ENCODE results near the gene HDAC7. TPM values are rescaled to one million over a fixed set of nuclear protein-coding genes. Genes with fewer than 3 reads are reported as not detected.

The HDAC7 gene
- total RNA-seq, 1 experiment from 2014 or later: 29.4 TPM

DNA sequence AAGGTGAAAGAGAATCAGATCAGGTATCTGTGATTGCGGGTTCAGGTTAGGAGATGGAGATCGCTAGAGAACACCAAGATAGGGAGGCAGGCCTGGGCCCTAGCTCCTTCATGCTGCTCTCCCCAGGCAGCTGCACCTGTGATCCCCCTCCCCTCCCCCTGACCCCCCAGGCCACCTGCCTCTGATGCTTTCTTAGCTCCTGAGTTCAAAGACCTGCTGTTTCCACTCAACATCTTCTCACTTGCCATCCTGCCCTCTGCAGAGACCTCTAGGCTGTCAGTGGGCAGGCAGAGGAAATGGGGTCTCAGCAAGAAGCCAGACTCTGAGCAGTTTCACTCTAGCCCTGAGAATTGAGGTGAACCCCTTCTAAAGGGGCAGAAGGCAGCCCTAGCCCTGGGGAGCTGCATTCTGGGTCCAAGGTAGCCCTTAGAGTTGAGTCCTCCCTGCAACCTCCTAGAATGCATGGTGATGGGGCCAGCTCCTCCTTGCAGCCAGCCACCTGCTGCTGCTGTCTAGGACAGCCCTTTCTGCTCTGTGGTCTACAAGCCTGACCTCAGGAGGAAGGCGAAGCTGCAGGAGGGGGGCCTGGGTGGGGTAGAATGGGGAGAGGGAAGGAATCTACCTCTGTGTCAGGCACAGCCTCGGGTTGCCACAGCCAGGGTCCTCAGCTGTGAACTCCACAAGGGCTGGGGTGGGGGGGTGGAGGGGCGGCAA, 53.0 kb downstream of the HDAC7 start:
- no peak for DNase-seq (ENCODE audit: low spot score)

DNA sequence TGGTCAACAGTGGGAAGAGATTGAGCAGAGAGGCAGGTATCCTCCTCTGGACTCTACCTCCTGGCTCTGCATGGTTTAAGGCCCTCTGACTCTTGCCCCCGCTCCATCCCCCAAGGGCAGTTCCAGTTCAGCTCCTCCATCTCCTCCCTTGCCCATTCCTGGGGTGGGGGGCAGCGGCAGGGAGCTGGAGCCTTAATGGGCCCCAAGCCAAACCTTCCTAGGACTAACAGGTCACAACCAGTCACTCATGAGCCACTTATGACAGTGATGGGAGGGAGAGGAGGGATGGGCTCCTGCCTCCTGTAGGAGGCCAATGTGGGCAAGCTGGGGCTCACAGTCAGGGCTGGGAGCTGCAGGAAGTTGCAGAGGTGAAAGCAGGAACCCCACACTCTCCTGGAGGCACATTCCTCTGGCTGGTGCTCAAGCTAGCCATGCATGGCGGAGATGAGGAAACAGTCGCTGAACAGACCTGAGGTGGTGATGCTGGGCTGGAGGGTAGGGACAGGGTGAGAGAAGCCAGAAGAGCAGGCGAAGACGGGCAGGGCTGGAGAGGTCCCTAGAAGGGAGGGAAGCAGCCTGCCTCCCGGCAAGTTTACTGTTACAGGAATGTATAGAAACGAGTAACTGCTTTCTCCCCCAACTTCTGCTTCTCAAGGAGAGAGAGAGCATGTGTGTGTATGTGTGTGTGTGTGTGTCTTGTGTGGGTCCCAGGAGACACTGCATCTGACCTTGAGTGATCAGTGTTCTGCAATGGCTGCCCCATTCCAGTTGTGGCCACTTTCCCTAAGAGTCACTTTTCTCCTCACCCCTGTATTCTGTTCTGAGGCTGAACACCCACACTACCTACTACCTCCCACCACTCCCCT, 56.0 kb downstream of the HDAC7 start:
- no peak for DNase-seq (ENCODE audit: low spot score)

GRCh38 chr12:47762850-47763465, 56.7 kb downstream of the HDAC7 start:
- DNase-seq (ENCODE audit: low spot score): no peak

DNA sequence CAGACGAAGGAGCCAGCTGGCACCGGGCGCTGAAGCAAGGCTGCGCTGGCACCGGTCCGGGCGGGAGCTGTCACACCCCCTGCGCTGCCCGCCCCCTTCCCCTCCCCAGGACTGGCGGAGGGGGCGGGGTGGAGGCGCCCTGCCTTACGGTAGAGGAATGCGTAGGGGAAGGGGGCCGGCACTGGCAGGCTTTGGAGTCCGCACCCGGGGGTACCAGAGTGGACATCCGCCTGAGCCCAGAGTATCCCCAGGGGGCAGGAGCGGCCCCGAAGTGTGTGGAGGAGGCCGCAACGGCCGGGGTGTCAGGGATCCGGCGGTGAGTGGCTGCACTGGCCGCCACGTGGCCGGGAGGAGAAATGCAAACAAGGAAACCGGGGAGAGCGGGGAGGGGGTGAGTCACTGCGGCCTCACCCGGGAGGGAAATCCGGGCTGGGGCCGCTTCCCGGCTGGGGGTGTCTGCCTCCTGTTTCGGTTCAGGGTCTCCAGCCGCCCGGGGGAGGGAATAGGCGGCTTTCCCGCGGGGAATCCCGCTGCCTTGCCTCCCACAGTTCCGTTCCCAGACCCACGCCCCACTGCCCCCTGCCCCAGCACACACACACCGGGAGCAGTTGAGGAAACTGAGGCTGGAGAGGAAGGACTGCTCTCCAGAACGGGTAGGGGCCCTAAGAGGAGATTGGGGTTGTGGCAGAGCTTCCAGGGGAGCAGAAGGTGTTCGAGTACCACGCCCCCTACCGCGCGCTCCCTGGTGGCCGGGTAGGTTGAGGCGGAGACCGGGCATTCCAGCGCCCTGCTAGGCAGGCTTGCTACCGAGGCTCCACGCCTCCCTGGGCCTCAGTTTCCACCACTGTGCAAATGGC, 60.6 kb downstream of the HDAC7 start, which contains the start of gene RAPGEF3:
Gene RAPGEF3 (minus strand): TSS at position 47 of the 857 bp plus-strand sequence. CDS start 324 bp downstream, outside the sequence.
- peak; percentile 67 for DNase-seq (ENCODE audit: low spot score)

- no peak for DNase-seq (ENCODE audit: low spot score)
Observed at GRCh38 chr12:47758584-47758833, 61.2 kb downstream of the HDAC7 start.

DNA sequence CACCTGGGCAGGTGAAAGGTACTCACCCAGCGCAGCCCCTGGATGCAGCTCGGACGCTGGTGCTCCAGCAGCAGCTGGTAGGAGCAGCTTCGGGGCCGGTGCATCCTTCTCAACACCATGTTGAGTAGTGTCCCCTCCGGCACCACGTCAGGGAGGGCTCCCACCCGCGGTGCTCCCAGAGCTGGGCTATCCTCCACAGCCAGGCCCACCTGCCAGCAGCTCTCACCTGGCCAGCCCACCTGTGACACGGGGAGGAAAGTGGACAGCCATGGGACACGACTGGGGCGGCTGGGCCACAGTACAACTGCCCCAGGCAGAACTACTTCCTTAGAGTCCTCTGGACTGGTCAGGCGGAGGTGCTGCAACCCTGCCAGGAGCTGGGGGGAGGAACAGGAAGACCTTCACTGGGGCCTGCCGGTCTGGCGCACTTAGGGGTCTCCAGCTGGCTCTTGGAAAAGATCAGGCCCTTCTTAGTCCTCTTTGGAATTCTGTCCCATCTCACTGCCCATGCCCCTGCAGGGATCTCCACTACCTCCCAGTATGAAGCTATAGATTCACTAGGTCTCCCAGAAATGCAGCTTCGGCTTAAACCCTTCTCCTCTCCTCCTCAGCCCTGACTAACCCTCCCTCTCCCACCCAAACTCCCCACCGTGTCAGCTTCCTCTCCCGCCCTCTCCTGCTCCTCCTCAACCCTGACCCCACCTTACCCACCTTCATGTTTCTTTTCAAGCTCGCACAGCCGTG, 61.7 kb downstream of the HDAC7 start:
- no peak for DNase-seq (ENCODE audit: low spot score)

DNA sequence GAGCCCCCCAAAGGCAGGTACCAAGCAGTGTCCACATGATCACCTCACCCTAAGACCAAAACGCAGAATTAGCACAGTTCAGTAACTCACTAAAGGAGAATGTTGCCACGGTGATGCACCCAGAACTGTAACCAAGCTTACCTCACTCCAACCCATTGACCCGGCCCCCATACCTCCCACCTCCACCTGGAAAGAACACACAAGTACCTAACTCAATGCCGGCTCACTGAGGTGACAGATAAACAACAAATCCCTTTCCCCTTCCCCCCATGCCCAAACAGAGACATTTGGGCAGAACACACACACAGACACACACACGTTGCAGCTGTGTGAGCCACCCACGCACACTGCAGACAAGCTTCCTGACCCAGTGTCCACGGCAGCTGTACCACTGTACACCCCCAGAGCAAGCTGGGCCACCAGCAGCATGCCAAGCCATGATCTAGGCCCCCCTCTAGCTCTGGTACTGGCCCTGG, 62.3 kb downstream of the HDAC7 start:
- DNase-seq (ENCODE audit: low spot score): no peak

DNA sequence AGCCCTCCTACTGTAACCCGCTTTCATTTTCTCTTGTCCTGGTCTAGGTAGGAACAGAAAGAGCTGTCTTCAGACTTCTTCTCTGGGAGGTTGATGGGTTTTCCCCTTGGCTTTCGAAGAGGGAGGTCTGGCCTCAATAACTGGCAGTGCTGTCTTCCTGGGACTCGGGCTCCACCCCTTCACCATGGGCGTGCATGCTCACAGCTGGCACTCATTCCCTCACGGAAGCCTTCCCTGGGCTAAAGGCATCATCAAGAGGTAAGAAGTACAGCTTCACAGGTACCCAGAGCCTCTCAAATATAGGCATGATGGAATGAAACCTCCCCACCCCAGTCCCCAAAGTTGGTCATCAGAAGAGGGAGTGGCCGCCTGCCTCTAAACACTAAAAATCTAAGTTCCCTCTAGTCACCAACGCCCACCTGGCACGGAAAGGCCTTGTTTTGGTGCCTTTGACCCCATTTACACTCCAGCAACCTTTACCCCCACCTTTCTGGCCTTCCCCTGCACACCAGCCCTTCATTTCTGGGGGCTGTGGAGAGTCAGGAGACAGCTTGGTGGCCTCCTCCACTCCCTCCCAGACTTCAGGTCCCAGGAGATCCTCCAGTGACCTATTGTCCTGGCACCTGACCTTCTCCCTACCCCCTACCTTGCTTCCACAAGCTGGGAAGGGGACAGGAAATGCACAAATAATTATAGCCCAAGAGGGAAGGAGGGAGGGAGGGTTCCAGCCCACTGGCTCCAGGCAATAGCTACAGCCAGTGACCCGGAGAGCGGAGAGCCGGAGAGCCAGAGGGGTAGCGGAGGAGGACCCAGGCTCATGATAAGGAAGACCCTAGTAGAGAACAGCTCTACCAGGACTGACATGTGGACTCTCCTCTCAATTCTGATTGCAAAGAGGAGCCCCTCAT, 63.8 kb downstream of the HDAC7 start:
- no peak for DNase-seq (ENCODE audit: low spot score)

GRCh38 chr12:47754881-47755280, 64.8 kb downstream of the HDAC7 start:
- no peak for DNase-seq (ENCODE audit: low spot score)

DNA sequence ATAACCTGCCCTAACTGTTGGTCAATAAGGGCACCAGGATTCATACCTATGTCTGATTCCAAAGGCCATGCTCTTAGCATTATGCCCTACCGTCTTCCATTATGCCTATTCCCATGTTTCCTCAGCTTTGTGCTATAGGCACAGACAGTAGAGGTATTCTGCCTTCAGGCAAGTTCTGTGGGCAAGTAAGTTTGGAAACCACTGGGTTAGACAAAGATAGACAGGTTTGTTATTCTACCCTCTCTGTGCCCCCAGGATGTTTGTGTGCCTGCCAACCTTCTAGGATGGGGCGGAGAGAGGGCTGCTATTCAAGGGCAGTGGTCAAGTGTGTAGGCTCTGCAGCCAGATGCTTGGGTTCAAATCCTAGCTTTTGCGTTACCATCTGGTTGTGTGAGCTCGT, 65.6 kb downstream of the HDAC7 start:
- no peak for DNase-seq (ENCODE audit: low spot score)

GRCh38 chr12:47753021-47754001, 66.4 kb downstream of the HDAC7 start:
- peak; percentile 77 for DNase-seq (ENCODE audit: low spot score)

GRCh38 chr12:47752552-47752951, 67.2 kb downstream of the HDAC7 start:
- DNase-seq (ENCODE audit: low spot score): peak; percentile 56

GRCh38 chr12:47752121-47752520, 67.6 kb downstream of the HDAC7 start:
- no peak for DNase-seq (ENCODE audit: low spot score)

GRCh38 chr12:47751561-47751960, 68.1 kb downstream of the HDAC7 start:
- DNase-seq (ENCODE audit: low spot score): no peak

DNA sequence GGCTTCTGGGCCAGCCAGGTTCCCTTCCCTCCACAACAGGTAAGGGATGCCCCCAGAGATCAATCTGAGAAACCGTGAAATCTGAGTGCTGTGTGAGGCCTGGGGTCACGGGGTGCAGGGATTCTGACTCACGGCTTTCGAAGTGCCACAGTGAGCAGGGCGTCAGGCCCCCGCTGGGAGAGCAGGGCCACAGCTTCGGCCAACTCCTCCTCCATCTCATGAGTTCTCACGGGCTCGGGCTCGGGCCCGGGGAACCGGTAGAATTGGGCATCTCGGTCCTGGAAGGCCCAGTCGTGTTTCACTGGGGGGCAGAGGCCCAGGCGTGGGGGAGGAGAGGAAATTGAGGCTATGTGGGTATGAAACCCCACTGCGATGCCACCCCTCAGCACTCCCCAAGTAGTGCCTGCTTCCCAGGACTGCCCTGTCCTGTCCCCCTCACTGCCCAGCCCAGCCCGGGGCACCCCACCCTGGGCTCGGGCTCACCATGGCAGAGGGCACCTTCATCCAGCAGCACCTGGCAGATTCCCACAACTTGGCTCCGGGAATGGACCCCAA, 68.7 kb downstream of the HDAC7 start:
- no peak for DNase-seq (ENCODE audit: low spot score)

DNA sequence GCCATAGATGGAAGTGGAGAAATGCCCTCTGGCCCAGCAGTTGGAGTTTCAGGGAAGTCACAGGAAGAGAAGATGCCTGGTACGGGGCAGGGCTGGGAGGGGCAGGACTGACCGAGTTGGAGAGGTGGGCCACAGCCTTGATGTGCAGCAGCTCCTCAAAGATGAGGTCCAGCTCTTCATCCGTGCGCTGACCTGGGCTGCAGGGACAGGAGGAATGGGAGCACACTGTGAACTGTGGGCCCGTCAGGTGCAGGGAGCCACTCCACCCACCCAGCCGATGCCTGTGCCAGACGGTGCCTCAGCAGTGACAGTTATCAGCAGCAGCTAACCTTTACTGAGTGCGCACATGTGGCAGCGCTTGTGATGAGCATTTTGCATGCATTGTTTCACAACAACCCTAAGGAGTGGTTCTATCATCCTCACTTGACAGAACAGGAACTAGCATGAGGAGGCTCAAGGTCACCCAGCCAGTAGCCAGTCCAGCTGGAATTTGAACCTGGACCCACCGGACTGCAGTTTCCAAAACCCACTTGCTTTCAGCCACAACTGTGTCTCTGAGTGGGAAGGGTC, 69.4 kb downstream of the HDAC7 start:
- no peak for DNase-seq (ENCODE audit: low spot score)

GRCh38 chr12:47748899-47749298, 70.8 kb downstream of the HDAC7 start:
- DNase-seq (ENCODE audit: low spot score): no peak

DNA sequence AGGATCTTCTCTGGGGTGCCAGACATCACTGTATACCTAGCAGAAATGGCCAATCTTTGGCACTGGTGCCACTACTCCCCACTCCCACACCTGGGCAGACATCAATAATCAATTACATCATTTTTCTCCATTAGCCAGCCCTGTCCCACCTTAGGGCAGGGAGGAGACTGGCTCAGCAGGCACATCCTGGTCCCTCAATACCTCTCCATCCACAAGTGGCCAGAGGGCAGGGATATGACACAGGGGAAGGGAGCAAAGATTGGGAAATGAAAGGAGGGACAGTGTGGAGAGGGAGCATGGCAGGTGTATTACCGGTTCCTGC, 71.2 kb downstream of the HDAC7 start:
- DNase-seq (ENCODE audit: low spot score): no peak
